ENCODE measurements around the gene P4HB. TPM values are rescaled to one million over a fixed set of nuclear protein-coding genes. Genes with fewer than 3 reads are reported as not detected.
A peak's percentile ranks its signal among the peaks of the same experiment; 100 is the strongest.
"Not testable (repeated sequence)": the region's sequence is repeated elsewhere in the genome, so short reads cannot be mapped to it uniquely, and the experiment has no call there.

The P4HB gene
- total and polyA plus RNA-seq, 8 donors: 876 to 2,130 (median 1,346) TPM

DNA sequence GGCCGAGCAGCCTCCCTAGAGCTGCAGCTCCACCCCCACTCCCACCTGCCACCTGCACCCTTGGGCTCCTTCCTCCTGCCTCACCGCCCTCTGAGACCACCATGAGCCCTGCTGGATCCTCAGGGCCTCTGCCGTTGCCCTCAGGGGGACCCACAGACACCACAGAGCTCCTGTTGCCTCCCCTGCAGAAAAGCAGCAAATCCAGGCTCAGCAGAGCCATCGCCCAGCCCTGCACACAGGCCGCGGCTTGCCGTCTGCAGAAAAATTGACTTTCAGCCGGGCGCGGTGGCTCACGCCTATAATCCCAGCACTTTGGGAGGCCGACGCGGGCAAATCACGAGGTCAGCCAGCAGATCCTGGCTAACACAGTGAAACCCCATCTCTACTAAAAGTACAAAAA lies 18.5 kb downstream of the P4HB start:
- FAIRE-seq (no peak), ATAC-seq (peak in 3 of 4 donors; percentile 2 to 6 (median 3)), DNase-seq (no peak)
- no peak overlapping the region for H3K4me3 ChIP-seq
- TF ChIP-seq, protein P1, sequence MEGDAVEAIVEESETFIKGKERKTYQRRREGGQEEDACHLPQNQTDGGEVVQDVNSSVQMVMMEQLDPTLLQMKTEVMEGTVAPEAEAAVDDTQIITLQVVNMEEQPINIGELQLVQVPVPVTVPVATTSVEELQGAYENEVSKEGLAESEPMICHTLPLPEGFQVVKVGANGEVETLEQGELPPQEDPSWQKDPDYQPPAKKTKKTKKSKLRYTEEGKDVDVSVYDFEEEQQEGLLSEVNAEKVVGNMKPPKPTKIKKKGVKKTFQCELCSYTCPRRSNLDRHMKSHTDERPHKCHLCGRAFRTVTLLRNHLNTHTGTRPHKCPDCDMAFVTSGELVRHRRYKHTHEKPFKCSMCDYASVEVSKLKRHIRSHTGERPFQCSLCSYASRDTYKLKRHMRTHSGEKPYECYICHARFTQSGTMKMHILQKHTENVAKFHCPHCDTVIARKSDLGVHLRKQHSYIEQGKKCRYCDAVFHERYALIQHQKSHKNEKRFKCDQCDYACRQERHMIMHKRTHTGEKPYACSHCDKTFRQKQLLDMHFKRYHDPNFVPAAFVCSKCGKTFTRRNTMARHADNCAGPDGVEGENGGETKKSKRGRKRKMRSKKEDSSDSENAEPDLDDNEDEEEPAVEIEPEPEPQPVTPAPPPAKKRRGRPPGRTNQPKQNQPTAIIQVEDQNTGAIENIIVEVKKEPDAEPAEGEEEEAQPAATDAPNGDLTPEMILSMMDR (IDR thresholded peaks at IDR 0.05): no peak
- intact Hi-C loops (cut with DNase I): no loop called here
- no peaks in the 10 kb centered on the region for H3K27me3 ChIP-seq
- H3K4me1 ChIP-seq: peaks cover 0 to 15% (median 0%) of the 10 kb centered on the region in 3 donors
- no peaks in the 10 kb centered on the region for H3K9me3 ChIP-seq
- H3K27ac ChIP-seq: peak overlapping the region in 1 of 4 donors; percentile 51
- peaks cover 14 to 38% (median 36%) of the 10 kb centered on the region in 3 donors for H3K36me3 ChIP-seq
- WGBS, 2 donors: 53 to 58% methylated on average over 15 of the region's 15 CpGs

DNA sequence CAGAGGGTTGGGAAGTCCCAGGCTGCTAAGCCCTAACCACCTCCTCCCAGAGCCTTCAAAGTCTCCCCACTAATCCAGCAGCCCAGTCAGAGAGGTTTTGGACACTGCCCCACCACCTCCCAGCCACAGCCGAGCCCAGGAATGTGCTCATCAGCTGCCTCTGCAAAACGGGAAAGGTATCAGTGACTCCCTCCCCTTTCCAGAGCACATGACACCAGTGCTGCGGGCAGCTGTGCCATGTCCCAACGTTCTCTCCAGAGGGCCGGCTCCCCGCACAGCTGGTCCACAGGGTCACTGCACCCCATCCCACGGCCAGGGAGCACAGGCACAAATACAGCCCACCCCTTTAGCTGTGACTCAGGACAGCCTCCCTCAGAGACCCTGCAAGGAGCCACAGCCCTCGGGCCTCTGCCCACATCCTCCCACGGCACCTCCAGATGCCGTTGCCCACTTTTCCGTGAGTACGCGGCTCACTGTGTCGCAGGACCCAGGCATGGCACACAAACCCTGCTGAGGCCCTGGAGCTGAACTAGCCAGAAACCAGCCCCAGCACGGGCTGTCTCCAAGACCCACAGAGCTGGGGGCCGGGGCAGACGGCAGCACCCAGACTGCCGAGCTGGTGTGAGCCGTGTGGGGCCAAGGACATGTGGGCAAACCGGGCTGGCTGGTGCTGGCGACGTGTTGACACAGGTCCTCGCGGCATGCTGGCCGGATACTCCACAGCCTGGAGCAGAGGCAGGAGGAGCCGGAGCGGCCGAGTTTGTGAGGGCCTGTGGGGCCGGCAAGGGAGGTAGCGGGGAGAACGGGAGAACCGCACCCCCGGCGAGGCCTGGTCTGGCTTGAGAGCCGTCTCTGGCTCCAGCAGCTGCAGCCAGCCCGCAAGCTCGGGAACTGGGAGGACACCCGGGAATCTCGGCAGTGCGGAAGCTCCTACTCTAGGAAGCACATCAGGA lies 19.2 kb downstream of the P4HB start:
- no peak for FAIRE-seq
- ATAC-seq: peak; percentile 63 to 85 (median 76)
- Histone ChIP-seq H3K4me1 (peaks cover 0 to 15% (median 0%) of the 10 kb centered on the region in 3 donors), H3K27ac (peak overlapping the region in 2 of 4 donors; percentile 34 to 51), H3K4me3 (no peak overlapping the region), H3K9me3 (no peaks in the 10 kb centered on the region), H3K27me3 (no peaks in the 10 kb centered on the region), H3K36me3 (peaks cover 11 to 30% (median 29%) of the 10 kb centered on the region in 3 donors)
- DNase-seq: peak; percentile 66 to 93 (median 74)
- TF ChIP-seq, protein P1 (IDR thresholded peaks at IDR 0.05): no peak
- intact Hi-C loops (cut with DNase I): no loop called here
- WGBS, 2 donors: 32 to 39% methylated on average over 40 of the region's 40 CpGs

DNA sequence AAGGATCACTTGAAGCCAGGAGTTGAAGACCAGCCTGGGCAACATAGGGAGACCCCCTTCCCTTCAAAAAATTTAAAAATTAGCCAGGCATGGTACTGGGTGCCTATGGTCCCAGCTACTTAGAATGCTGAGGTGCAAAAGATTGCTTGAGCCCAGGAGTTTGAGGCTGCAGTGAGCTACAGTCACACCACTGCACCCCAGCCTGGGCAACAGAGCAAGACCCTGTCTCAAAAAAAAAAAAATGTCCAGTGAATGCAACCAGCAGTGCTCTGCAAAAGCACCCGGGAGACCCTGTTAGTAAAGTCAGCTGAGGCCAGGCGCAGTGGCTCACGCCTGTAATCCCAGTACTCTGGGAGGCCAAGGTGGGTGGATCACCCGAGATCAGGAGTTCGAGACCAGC lies 20.3 kb downstream of the P4HB start:
- intact Hi-C loops (cut with DNase I): not testable (repeated sequence)

DNA sequence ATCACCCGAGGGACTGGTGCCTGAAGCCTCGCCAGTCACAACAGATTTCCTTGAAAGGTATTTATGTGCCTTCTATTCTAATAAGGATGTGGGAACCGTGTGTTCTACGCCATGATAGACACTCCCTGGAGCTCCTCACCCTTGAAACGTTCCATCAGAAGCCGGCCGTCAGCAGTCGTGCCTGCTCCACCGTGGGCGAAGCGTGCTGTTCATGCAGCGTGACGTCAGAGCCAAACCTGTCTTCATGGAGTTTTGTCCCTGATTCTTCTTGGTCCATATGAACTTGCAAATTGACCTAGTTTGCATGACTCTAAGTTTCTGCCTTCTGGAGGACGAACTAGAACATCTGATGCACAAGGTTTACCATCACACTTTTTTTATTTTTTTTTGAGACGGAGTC lies 21.0 kb downstream of the P4HB start:
- H3K27ac ChIP-seq: no peak overlapping the region
- no peak for ATAC-seq
- peaks cover 0 to 15% (median 0%) of the 10 kb centered on the region in 3 donors for H3K4me1 ChIP-seq
- no peak for DNase-seq
- H3K4me3 ChIP-seq: no peak overlapping the region
- no peaks in the 10 kb centered on the region for H3K9me3 ChIP-seq
- 72 to 75% methylated on average over 15 of the region's 15 CpGs for WGBS, 2 donors
- no peaks in the 10 kb centered on the region for H3K27me3 ChIP-seq
- no peak for FAIRE-seq
- intact Hi-C loops (cut with DNase I): no loop called here
- peaks cover 0 to 12% (median 12%) of the 10 kb centered on the region in 3 donors for H3K36me3 ChIP-seq
- TF ChIP-seq, protein P1 (IDR thresholded peaks at IDR 0.05): no peak

More for the DNA sequence above, 20.3 kb downstream of the P4HB start:
- not testable (repeated sequence) for DNase-seq, H3K4me3 ChIP-seq, H3K27ac ChIP-seq, H3K9me3 ChIP-seq, FAIRE-seq, ATAC-seq, H3K27me3 ChIP-seq
- Histone ChIP-seq H3K36me3 (peaks cover 2 to 20% (median 18%) of the 10 kb centered on the region in 3 donors), H3K4me1 (peaks cover 0 to 15% (median 0%) of the 10 kb centered on the region in 3 donors)
- WGBS, 2 donors: 91 to 92% methylated on average over 5 of the region's 5 CpGs

DNA sequence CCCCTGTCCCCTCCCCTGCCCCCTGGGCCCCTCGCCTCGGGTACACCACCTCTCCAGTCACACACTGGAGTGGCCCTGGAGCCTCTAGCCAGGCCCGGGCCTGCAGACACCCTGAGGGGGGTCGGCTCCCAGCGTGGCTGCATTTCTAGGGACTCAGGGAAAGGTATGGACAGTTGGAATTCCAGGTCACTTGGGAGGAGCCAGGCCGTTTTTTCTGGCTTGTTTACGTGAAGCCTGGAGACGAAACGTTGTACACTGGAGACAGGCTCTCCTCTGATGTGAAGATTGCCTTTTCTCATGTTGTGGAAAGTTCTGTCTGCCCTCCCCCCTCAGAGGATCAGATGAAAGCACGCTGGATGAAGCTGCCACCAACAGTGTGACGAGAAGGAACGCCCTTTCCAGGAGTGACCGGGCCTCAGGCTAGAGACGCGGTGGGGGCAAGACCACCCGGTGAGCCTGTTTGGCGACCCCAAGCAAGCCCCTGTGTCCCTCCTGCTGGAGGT lies 21.5 kb downstream of the P4HB start:
- Histone ChIP-seq H3K27me3 (no peaks in the 10 kb centered on the region), H3K4me1 (peaks cover 0 to 13% (median 3%) of the 10 kb centered on the region in 3 donors), H3K27ac (no peak overlapping the region), H3K4me3 (no peak overlapping the region), H3K9me3 (no peaks in the 10 kb centered on the region), H3K36me3 (peaks cover 0 to 7% (median 7%) of the 10 kb centered on the region in 3 donors)
- FAIRE-seq: no peak
- intact Hi-C loops (cut with DNase I): no loop called here
- TF ChIP-seq, protein P1 (IDR thresholded peaks at IDR 0.05): no peak
- 49 to 54% methylated on average over 17 of the region's 17 CpGs for whole genome bisulfite sequencing, 2 donors
- DNase-seq: peak in 1 of 6 donors; percentile 53
- ATAC-seq: no peak

Measured in pancreas (tissue), 10 donors.